ENCODE data around the gene STARD5. TPM values are rescaled to one million over a fixed set of nuclear protein-coding genes. Genes with fewer than 3 reads are reported as not detected.
"Not testable (repeated sequence)": the region's sequence is repeated elsewhere in the genome, so short reads cannot be mapped to it uniquely, and the experiment has no call there.

Gene STARD5
- total RNA-seq, 1 donor from 2014 or later = 5.9 TPM

DNA sequence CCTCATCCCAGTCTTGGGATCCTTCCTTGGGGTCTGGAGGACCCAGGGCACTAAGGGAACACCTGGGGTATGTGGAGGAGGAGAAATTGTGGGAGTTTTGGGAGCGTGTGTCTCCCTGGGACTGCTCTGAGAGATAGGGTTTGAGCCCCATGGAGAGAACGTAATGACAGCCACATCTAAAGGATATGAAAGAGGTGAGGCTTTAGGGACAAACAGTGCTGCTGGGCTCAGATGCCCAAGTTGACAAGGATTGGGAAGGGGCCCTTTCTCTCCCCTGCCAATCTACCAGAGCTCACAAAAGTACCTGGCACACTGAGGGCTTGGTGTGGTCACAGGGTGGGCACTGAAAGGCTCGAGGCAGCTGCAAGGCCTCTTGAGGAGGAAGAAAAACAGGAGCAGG is 13.3 kb upstream of the STARD5 start:
- DNase-seq = no peak

DNA sequence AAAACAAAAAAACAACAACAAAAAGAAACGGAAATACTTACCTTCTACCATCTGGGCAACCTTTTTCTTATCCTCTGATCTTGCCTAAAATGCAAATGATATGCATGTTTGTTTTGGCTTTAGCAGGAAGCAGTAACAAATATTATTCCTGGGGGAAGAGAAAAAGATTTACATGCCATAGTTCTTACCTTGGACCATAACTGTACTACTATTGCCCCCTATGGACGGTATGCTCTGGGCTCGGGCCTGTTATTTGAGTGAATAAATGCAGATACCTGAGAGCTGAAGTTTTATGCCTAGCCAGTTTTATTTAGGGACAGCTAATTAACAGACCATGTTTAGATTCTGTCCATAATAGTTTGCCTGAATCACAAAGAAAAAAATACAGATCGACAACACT is 12.6 kb upstream of the STARD5 start:
- no peak for DNase-seq

DNA sequence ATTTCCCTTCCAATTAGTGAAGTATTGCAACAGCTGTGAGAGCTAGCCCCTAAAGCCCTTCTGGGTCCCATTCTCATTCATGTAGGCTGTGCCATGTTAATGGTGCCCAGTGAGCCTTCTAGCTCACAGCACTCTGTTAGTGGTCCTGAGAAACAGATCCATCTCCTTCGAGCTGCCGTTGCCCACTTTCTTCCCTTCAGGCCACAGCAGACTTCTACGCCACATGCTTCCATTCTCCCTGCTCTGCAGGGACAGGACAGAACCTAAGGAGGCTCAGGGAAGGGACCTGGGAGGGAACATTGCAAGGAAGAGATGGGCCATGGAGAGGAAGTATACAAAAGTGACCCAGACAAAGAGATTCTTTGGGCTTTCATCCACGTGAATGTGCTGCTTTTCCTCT is 11.7 kb upstream of the STARD5 start:
- no peak for DNase-seq

GRCh38 chr15:81334768-81335435 is 11.0 kb upstream of the STARD5 start:
- DNase-seq = no peak

GRCh38 chr15:81333363-81333762 is 9.4 kb upstream of the STARD5 start:
- no peak for DNase-seq

- DNase-seq = no peak
Observed at GRCh38 chr15:81332326-81332725, 8.4 kb upstream of the STARD5 start.

- no peak for DNase-seq
Observed at GRCh38 chr15:81331600-81331999, 7.7 kb upstream of the STARD5 start.

DNA sequence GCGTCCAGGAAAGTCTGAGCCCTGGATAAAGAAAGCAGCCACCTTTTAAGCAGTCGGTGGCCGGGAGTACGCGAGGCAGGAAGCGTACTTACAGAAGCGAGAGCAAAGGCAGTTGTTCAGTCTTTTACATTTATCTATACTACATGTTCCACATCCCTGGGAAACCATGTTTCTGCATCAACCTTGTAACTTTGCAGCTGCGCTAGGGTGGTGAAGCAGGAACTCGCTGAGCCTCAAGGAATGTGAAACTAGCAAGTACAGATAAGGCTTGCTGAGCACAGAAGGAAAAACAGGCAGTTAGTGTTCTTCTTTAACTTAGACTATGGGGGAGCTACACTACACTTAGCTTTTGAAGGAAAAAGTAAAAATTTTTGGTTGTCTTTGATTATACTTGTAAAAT is 7.2 kb upstream of the STARD5 start:
- not testable (repeated sequence) for DNase-seq

DNA sequence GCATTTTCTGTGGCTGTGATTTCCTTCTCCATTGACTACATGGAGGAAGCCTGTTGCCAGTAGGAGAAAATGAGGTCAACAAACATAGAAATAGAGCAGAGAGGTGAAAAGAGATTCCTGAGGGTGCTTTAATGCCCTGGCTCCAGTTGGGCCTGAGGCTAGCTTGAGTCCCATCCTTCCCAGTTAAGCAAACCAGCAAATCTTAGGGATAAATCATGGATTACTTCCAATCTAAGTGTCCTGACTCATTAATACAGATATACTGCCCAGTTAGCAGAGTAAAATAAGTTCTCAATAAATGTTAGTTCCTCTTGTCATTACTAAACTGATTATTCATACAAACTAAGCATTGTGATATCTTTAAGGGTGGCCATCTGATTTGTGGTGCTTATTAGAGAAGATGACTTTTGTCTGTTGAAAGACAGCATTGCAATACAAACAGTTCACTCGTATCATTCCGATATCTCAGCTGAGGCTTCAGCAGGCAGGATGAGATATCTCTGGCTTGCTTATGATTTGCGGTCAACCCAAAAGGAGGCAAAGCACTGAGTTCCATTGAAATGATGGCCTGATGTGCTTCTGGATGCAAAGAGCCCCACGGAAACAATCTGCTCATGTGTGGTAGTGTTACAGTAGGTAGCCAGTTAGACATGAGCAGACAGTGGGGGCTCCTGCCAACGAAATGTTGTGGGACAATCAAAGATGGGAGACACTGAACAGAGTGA is 6.6 kb upstream of the STARD5 start:
- DNase-seq = no peak

GRCh38 chr15:81329446-81329845 is 5.5 kb upstream of the STARD5 start:
- no peak for DNase-seq

- DNase-seq = no peak
Observed at GRCh38 chr15:81327516-81327915, 3.6 kb upstream of the STARD5 start.

DNA sequence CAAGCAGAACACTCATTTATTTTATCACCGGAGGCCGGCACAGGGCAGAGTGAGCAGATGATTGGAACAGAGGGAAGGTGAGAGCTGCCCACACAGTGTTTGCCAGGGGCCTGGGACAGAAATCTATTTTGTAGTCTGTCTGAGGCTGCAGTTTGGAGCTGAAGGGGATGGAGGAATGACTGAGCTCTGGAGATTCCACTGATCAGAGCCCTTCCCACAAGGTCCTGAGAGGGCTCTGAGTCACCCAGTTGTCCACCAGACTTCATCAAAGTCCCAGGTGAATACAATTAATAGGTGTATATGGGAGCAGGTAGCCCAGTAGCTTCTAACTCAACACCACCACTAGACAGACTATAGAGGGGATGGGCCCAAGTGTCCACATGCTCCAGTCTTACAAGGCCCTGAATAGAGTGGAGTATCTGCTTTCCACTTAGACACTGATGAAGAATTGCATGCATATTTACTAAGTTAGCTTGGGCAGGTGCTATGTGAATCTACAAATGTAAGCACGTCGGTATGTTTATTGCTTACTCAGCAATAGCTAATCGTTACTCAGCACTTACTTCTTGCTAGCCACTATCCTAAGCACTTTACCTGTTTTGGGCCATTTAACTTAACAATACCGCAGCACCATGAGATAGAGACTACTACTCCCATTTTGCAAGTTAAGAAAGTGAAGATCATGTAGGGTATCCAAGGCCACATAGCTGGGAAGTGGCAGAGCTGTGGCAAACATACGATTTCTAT is 2.7 kb upstream of the STARD5 start:
- DNase-seq = no peak

DNA sequence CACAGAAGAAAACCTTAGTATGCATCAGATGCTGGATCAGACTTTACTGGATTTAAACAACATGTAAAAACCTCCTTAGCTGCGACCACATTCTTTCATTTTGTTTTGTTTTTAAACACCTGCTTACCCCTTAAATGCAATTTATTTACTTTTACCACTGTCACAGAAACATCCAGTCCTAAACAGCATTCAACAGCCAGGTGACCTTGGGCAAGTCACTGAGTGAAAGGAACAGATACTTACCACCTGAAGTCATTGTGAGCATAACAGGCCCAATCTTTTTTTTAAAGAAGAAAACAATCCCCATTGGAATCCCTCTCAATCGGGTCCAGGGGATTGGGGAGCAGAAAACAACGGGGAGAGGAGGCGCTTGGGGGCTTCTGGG is 390 bp downstream of the STARD5 start:
- no peak for DNase-seq

- no peak for DNase-seq
Observed at GRCh38 chr15:81322676-81323253, 1.2 kb downstream of the STARD5 start.

- DNase-seq = no peak
Observed at GRCh38 chr15:81321667-81322066, 2.3 kb downstream of the STARD5 start.

GRCh38 chr15:81317642-81318017 is 6.3 kb downstream of the STARD5 start:
- no peak for DNase-seq

DNA sequence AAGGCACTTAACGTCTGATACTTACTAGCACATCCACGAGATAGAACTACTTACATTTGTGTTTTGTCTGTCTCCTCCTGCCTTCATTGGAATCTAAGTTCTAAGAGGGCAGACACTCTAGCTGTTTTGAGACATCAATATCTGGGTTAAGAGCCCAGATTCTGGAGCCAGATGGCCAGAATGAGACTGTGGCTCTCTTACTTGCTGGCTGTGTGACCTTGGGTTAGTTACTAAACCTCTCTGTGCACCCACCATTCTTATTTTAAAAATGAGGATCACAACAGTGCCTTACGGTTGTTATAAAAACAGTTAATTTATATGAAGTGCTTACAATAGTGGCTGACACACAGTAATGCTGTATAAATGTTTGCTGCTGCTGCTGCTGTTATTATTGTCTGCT is 7.7 kb downstream of the STARD5 start:
- no peak for DNase-seq

GRCh38 chr15:81315452-81316175 is 8.3 kb downstream of the STARD5 start:
- no peak for DNase-seq

DNA sequence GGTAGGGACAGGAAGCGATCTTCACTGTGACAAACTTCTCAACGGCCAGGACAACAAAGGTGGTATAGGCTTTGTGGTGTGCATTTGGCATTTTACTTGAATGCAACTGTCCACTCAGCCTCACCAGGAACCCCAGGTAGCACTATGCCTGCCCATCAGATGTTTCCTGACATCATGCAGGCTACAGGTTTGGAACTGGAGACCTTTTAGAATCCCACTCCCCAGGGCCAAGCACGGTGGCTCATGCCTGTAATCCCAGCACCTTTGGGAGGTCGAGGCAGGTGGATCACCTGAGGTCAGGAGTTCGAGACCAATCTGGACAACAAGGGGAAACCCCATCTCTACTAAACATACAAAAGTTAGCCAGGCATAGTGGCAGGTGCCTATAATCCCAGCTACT is 9.6 kb downstream of the STARD5 start:
- no peak for DNase-seq

GRCh38 chr15:81313686-81314085 is 10.3 kb downstream of the STARD5 start:
- DNase-seq = no peak

DNA sequence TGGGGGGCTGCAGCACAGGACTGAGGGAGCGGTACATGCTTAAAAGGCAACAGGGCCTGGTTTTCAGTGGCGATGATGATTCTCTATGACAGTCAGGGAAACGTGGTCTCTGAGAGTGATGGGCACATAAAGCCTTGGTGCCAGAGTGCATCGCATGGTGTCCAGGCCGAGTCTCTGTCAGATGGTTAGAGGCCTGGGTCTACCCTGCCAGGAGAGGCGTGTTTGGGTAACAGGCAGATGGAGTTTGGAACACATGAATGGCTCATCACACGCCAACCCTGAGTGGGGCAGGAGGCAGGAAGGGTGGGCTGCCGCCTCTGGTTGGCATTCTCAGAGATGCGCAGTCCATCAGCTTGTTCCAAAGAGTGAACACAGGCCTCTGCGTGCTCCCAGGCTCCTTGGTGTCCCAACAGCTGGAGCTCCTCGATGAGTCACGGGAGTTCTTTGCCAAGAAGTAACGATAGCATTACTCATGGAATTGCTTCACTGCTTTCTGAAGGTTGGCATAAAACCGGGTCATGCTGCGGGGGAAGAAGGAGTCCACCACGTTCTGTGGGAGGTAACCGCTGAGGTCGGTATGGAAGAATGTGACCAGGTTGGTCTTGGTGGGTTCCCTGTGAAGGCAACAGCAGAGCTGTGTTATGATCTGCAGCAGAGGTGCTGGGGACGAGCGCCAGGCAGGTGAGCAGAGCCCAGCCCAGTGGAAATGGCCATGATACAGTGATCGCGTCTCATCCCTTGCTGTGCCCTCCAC is 11.0 kb downstream of the STARD5 start:
- DNase-seq = peak; percentile 74
